ENCODE measurements around the gene PPFIA4.

PPFIA4 gene

DNA sequence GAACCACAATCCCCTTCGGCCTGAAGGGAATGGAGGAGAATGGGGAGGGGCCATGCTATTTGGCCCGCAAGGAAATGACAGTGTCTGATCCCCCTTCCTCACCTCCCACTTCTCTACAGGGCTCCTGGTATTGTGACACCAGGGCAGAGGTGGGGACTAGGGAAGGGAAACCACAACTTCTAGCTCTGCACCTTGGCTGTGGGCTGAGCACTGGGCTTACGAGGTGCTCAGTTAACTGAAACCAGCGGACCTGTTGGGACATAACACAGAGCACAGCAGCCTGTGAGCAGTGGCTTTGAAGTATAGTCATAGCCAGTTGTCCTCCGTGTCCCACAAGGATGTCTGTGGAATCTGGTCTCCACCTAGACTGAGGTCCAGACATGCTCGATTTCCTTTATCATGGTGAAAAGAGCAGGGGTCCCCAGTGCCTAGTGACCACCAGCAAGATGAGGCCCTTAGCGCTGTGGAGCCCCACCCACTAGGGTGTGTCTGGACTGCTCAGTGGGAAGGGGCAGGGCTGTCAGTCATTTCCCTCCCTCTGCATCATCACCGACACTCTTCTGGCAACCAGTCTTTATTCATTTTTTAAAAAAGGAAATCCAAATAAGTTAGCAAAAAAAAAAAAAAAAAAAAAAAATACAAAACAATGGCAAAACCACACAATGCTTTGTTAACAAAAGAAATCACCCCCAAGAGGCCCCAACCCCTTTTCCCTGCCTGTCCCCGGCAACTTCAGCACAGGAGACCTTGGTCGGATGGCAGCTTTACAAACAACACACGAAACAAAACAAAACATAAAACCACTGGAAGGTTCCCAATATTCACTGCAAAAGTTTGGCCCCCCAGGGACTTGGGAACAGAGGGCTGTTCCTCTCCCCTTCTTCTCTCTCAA, 56.5 kb downstream of the PPFIA4 start:
- DNase-seq (ENCODE audit: low read depth, low spot score): no peak

GRCh38 chr1:203083463-203083921, 57.2 kb downstream of the PPFIA4 start:
- no peak for DNase-seq (ENCODE audit: low read depth, low spot score)

- peak; percentile 38 for DNase-seq (ENCODE audit: low read depth, low spot score)
Measured at GRCh38 chr1:203084588-203085527, 58.6 kb downstream of the PPFIA4 start.

GRCh38 chr1:203085528-203086406, 59.5 kb downstream of the PPFIA4 start, which contains the start of gene MYOG:
Gene MYOG (minus strand): TSS chr1:203086012. CDS start chr1:203085961, 51 bp downstream.
- DNase-seq (ENCODE audit: low read depth, low spot score): no peak

DNA sequence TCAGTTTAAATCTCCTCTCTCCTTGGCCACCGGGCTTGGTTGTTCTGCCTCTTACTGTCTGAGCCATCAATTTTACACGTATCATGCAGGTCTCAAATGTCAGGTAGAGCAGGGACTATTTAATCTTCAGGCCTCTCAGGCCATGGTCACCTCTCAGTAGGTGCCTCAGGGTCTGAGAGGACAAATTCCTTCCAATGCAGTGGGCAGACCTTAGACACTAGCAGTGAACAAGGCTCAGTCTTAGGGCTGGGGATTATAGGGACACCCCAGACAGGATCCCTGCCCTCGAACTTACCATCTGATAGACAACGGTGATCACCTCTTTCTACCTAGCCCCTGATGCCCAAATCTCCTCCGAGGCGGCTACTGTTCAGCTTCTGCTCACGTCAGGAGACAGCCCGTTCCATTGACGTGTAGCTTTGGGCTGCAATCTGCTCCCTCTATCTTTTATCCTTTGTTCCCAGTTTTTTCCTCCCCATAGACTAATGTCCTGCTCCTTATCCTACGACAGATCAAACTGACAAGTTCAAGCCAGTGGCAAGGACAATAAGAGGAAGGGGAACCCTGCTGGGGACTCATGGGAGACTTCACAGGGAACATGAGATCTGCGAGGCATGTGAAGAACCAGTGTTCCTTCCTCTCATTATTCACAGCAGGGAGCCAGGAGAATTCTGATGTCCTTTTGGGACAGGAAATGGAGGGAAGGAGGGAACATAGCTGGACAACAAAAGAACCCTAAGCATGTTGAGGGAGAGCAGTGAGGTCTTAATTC, 60.9 kb downstream of the PPFIA4 start:
- no peak for DNase-seq (ENCODE audit: low read depth, low spot score)

DNA sequence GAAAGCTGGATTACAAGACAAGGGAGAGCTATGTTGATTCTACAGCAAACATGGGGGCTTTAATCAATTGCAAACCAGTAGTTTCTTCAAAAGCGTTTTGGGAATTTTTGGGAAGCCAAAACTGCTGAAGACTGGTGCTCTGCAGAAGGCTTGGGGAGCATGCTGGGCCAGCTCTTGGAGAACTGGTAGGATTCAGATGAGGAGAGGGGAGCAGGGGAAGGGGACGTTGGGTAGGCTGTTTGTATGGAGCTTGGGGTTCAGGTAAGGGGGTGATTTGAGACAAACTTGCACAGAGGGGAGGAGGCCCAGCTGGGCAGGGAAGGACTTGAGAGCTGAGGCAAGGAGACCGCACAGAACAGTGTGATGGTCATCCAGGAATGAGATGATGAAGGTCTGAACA, 62.1 kb downstream of the PPFIA4 start:
- no peak for DNase-seq (ENCODE audit: low read depth, low spot score)

DNA sequence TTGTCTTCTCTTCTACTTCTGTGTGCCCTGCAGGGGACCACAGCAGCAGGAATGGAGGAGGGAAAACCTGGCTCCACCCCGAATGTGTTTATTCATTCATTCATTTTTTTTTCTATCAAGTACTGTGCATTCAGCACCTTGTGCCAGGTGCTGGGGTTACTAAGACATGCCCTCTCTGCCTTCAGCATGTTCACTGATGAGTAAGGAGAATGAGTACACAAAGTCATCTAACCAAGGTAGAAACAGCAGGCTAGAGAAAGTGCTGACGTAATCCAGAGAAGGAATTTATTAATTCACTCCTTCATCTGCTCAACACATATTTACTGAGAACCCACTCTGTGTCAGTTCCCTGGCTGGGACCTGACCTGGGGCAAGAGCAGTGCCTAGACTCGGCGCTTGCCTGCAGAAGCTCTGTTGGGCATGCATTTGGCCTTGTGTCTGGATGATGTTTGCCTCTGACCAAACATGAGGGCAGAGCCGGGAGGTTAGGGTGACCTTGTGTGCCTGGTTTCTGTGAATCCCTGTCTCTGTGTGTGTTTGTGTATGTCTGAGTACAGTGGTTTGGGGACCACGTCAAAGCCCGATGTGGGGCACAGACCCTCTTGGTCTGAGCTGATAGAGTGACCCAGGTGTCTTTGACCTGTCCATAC, 62.8 kb downstream of the PPFIA4 start:
- no peak for DNase-seq (ENCODE audit: low read depth, low spot score)

- DNase-seq (ENCODE audit: low read depth, low spot score): no peak
Measured at GRCh38 chr1:203089651-203090045, 63.4 kb downstream of the PPFIA4 start.

DNA sequence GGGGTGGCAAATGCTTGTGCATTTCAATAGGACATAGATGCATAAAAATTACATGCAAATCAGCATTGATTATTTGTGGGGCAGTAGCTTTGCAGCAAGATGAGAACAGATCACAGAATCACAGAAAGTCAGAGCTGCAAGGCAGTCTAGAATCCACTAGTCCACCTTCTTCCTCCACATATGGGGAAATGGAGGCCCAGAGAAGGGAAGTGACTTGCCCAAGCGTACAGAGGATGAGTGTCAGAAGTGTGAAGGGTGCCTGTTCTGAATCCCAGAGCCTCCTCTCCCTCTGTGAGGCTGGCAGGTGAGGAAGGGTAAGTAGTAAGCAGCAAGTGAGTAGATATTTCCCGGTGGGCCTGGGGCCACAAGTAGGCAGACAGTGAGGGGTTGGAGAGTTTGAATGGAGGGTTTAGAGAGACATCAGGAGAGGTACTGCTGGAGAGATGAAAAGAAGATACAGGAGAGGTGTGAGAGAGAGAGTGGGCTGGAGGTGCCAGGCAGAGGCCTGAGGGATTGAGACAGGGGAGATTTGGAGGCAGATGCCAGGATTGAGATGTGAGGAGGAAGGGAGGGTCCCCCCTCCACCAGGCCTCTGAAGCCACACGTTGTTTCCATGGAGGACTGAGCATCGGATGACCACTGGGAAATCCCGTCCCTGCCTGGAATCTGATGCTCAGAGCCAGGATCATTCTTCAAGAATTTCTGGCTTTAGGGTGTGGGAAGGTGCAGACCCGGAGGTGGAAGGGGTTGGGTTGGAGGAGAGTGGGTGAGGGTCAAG, 64.3 kb downstream of the PPFIA4 start:
- peak; percentile 54 for DNase-seq (ENCODE audit: low read depth, low spot score)

DNA sequence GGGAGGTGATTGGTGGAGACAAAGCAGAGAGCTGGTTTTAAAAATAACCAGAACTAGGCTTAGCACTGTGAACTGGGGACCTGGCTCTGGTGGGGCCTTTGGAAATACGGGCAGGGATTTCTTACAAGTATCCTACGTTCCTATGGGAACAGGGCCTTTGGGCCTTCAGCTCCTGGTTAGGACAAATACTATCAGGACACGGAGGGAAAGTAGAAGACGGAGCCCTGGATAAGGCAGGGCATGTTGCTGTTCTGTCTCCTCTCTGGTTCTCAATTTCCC, 64.8 kb downstream of the PPFIA4 start:
- DNase-seq (ENCODE audit: low read depth, low spot score): no peak

DNA sequence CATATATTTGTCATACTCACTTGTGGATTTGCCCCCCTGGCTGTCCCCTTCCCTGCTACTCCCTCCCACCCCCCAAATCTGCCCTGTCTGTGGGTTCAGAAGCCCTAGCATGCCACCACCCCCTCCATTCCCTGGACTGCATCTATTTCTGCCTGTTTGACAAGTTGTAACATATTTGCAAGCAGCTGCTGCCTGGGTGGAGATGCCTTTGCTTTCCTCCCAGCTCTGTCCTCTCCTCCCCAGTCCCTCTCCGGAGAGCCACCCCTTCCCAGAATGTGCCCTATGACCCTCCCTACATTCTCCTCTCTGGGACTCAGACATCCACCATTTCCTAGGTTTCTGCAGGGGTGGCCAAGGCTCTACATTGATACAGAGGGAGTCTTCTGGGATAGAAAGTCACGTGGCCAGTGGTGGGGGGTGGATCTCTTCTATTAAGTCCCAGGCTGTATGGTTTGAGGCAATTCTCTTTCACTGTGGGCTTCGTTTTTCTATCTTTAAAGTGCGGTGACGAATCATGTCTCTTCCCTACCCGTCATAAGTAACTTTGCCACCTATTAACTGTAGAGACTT, 65.6 kb downstream of the PPFIA4 start:
- DNase-seq (ENCODE audit: low read depth, low spot score): no peak

- no peak for DNase-seq (ENCODE audit: low read depth, low spot score)
Measured at GRCh38 chr1:203093754-203094410, 67.6 kb downstream of the PPFIA4 start.

- no peak for DNase-seq (ENCODE audit: low read depth, low spot score)
Measured at GRCh38 chr1:203095061-203095690, 68.9 kb downstream of the PPFIA4 start.

GRCh38 chr1:203096566-203096965, 70.3 kb downstream of the PPFIA4 start:
- no peak for DNase-seq (ENCODE audit: low read depth, low spot score)

GRCh38 chr1:203097001-203097400, 70.7 kb downstream of the PPFIA4 start:
- DNase-seq (ENCODE audit: low read depth, low spot score): no peak

DNA sequence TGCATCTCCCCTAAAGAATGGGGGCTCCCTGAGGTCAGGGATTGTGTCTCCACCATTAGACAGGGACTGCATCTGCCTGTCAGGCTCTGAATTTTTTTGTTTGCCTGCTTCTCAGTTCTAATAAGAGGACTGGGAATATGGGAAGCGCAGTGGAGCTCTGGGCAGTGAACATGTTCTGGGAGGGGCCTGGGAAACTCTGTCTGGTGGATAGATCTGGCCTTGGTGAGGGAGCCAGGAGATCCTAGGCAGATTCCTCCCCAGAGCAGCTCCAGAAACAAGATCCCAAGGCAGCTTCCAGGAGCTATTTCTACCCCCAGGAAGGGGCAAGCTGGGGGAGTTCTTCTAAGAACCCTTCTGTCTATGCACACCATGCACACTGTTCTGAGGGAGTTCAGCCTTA, 72.2 kb downstream of the PPFIA4 start:
- DNase-seq (ENCODE audit: low read depth, low spot score): no peak

GRCh38 chr1:203098914-203099520, 72.7 kb downstream of the PPFIA4 start:
- DNase-seq (ENCODE audit: low read depth, low spot score): no peak
